PC-3 (cell line): ENCODE data around the gene TPD52L1. TPM values are rescaled to one million over a fixed set of nuclear protein-coding genes. Genes with fewer than 3 reads are reported as not detected.

Experiments
- ATAC-seq: fragments of 200-7000 bp; cut with Tn5 transposase; 2 replicates; pipeline ENCODE4 v1.9.1; 2020; ENCODE audit warnings: mild to moderate bottlenecking, moderate library complexity
- BruUV-seq: library from RNA; stranded (reverse); fragments of 400-500 nt; replicated peaks from 2 replicates; lab custom pipeline; 2021; lab: Mats Ljungman, UMichigan
- CTCF ChIA-PET: fragments of 300-600 bp; sonication (Branson Sonifier 250); formaldehyde crosslinking; loops from one replicate; lab custom pipeline; 2022; ENCODE audit warnings: antibody characterized with exemption; lab: Charles Lee
- POLR2A ChIA-PET: fragments of 300-600 bp; sonication (Branson Sonifier 250); formaldehyde crosslinking; loops from one replicate; lab custom pipeline; 2022; ENCODE audit warnings: antibody characterized with exemption; ENCODE audit not compliant: unreplicated experiment; lab: Charles Lee
- DNase-seq: peaks from one replicate; pipeline ENCODE4 v3.0.0-alpha.2; 2015
- H2AFZ ChIP-seq: fragments of 300-600 bp; sonication (generic); 2 replicates; pipeline ENCODE4 v1.6.0; 2016; ENCODE audit warnings: antibody characterized with exemption, low read length
- H3F3A ChIP-seq: fragments of 300-600 bp; sonication (generic); one replicate; pipeline ENCODE4 v1.6.0; 2017; ENCODE audit warnings: antibody characterized with exemption, low read length, control low read depth, mild to moderate bottlenecking; ENCODE audit not compliant: unreplicated experiment
- H3K27ac ChIP-seq: fragments of 300-600 bp; sonication (generic); 2 replicates; pipeline ENCODE4 v1.5.1; 2016; ENCODE audit warnings: mild to moderate bottlenecking, low read length
- H3K27me3 ChIP-seq: fragments of 300-600 bp; sonication (generic); 2 replicates; pipeline ENCODE4 v1.6.1; 2016; ENCODE audit warnings: low read length, mixed read lengths
- H3K36me3 ChIP-seq: fragments of 300-600 bp; sonication (generic); 2 replicates; pipeline ENCODE4 v1.6.1; 2016; ENCODE audit warnings: low read depth, mixed run types, low read length, mixed read lengths
- H3K4me1 ChIP-seq: fragments of 300-600 bp; sonication (generic); 2 replicates; pipeline ENCODE4 v1.5.1; 2016; ENCODE audit warnings: low read length; ENCODE audit not compliant: insufficient read depth
- H3K4me2 ChIP-seq: fragments of 300-600 bp; sonication (generic); 2 replicates; pipeline ENCODE4 v1.6.0; 2016; ENCODE audit warnings: low read length
- H3K4me3 ChIP-seq: fragments of 300-600 bp; sonication (generic); 2 replicates; pipeline ENCODE4 v1.5.1; 2016; ENCODE audit warnings: mild to moderate bottlenecking, low read length, mixed read lengths
- H3K79me2 ChIP-seq: fragments of 300-600 bp; sonication (generic); 2 replicates; pipeline ENCODE4 v1.6.1; 2017; ENCODE audit warnings: low read length, mixed read lengths
- H3K9ac ChIP-seq: fragments of 300-600 bp; sonication (generic); 2 replicates; pipeline ENCODE4 v1.6.0; 2016; ENCODE audit warnings: mild to moderate bottlenecking, low read length
- H3K9me2 ChIP-seq: fragments of 300-600 bp; sonication (generic); replicated peaks from 2 replicates; pipeline ENCODE4 v1.6.1; 2016; ENCODE audit warnings: mixed run types, low read length, mixed read lengths
- H3K9me3 ChIP-seq: fragments of 300-600 bp; sonication (generic); 2 replicates; pipeline ENCODE4 v1.6.1; 2016; ENCODE audit warnings: low read length, mixed read lengths
- H4K20me1 ChIP-seq: fragments of 300-600 bp; sonication (generic); 2 replicates; pipeline ENCODE4 v1.6.1; 2016; ENCODE audit warnings: low read length, mixed read lengths
- EZH2 ChIP-seq: fragments of 300-600 bp; sonication (generic); IDR thresholded peaks from one replicate; pipeline ENCODE4 v1.6.1; 2017; ENCODE audit warnings: antibody characterized with exemption, mild to moderate bottlenecking, low read length; ENCODE audit not compliant: unreplicated experiment
- EZH2phosphoT487 ChIP-seq: fragments of 300-600 bp; sonication (generic); IDR thresholded peaks from 2 replicates; pipeline ENCODE4 v1.6.1; 2018; ENCODE audit warnings: mild to moderate bottlenecking, antibody characterized with exemption, low read length, borderline replicate concordance
- intact Hi-C: fragments of 100-400 bp; cut with micrococcal nuclease; formaldehyde crosslinking; loops from 2 replicates; pipeline ENCODE4 v1.9.0; 2023
- total RNA-seq: library from RNA; depleted of rRNA; stranded (reverse); fragments of >200 nt; gene quantifications from 2 replicates; pipeline ENCODE4 v1.2.3, GENCODE V29; 2014
- TF ChIP-seq, protein P1 (sequence below): fragments of 300-600 bp; sonication (generic); conservative IDR thresholded peaks from 2 replicates; pipeline ENCODE4 v1.5.1; 2017; ENCODE audit warnings: antibody characterized with exemption, low read depth, mild to moderate bottlenecking, low read length

TPD52L1 gene
- total RNA-seq, 1 experiment from 2014 or later, result 39.4 TPM

DNA sequence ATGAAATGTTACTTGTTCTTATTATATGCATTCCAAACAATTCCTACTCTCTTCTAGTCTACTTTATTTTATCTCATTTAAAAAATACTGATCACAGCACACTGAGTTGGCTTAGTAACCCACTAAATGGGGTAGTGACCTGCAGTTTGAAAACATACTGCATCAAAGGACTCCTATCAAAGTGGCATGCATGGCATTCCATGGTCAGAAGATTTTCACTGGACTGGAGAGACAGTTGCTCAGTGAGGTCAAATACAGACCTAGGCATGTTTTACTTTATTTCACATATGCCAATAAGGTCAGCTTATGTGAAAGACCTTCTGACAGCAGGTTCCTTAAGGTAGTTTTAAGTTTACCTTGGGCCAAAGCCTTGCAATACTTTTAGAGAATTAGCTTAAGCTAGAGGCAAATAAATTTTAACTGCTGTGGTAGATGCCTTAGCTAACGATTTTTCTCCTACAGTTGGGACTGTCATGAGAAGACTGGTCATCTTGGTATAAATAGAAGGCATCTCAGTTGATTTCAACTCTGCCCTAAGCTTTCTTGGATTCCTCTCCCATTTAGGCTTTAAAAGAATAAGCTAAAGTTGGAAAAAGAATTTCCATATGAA, 35.1 kb downstream of the TPD52L1 start:
- intact Hi-C loops, result no loop called here
- H3K36me3 ChIP-seq, result no peaks in the 10 kb centered on the region
- no peak overlapping the region for H3K9ac ChIP-seq
- no peak overlapping the region for H3K4me3 ChIP-seq
- no peaks in the 10 kb centered on the region for H3K79me2 ChIP-seq
- no peaks in the 10 kb centered on the region for H3K27me3 ChIP-seq
- POLR2A ChIA-PET, result no interaction called here
- H3K4me2 ChIP-seq, result no peak overlapping the region
- no peaks in the 10 kb centered on the region for H4K20me1 ChIP-seq
- H2AFZ ChIP-seq, result no peak overlapping the region
- BruUV-seq, result no TSS peak
- CTCF ChIA-PET, result no interaction called here
- H3K9me3 ChIP-seq, result no peaks in the 10 kb centered on the region
- peaks cover 18% of the 10 kb centered on the region for H3K4me1 ChIP-seq
- no peak overlapping the region for H3K27ac ChIP-seq
- no peaks in the 10 kb centered on the region for H3F3A ChIP-seq
- H3K9me2 ChIP-seq, result no peaks in the 10 kb centered on the region
- DNase-seq (no peak), ATAC-seq (no peak)
- TF ChIP-seq EZH2, result no peak
- TF ChIP-seq EZH2phosphoT487, result no peak
- TF ChIP-seq, protein P1, sequence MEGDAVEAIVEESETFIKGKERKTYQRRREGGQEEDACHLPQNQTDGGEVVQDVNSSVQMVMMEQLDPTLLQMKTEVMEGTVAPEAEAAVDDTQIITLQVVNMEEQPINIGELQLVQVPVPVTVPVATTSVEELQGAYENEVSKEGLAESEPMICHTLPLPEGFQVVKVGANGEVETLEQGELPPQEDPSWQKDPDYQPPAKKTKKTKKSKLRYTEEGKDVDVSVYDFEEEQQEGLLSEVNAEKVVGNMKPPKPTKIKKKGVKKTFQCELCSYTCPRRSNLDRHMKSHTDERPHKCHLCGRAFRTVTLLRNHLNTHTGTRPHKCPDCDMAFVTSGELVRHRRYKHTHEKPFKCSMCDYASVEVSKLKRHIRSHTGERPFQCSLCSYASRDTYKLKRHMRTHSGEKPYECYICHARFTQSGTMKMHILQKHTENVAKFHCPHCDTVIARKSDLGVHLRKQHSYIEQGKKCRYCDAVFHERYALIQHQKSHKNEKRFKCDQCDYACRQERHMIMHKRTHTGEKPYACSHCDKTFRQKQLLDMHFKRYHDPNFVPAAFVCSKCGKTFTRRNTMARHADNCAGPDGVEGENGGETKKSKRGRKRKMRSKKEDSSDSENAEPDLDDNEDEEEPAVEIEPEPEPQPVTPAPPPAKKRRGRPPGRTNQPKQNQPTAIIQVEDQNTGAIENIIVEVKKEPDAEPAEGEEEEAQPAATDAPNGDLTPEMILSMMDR, result no peak

DNA sequence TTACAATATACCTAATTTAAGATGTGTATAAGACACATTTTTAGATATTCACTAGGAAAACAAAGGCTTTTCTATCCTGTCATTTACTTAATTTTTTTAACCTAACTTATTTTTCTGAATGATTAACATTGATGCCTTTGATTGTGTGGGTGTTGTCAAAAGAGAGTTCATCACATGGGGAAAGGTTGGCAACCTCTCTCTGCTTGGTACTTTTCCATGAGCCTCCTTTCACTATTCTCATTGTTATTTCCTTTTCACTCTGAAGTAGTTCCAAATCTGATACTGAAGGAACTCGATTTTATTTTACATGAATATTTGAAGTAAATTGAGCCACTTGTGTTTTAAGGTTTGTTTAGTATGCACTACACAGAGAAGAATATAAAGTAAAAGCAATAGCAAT, 35.9 kb downstream of the TPD52L1 start:
- intact Hi-C loops, result no loop called here
- H3K4me1 ChIP-seq, result peaks cover 19% of the 10 kb centered on the region
- H2AFZ ChIP-seq, result no peak overlapping the region
- H3K27me3 ChIP-seq, result no peaks in the 10 kb centered on the region
- ChIA-PET CTCF (no interaction called here), POLR2A (no interaction called here)
- H3K9ac ChIP-seq, result no peak overlapping the region
- H3K9me3 ChIP-seq, result no peaks in the 10 kb centered on the region
- H3K27ac ChIP-seq, result no peak overlapping the region
- ATAC-seq, result no peak
- no TSS peak for BruUV-seq
- H3K4me2 ChIP-seq, result no peak overlapping the region
- no peaks in the 10 kb centered on the region for H3K36me3 ChIP-seq
- no peaks in the 10 kb centered on the region for H4K20me1 ChIP-seq
- no peak overlapping the region for H3K4me3 ChIP-seq
- no peaks in the 10 kb centered on the region for H3K9me2 ChIP-seq
- TF ChIP-seq, protein P1, result no peak
- TF ChIP-seq EZH2phosphoT487 (no peak), EZH2 (no peak)
- H3F3A ChIP-seq, result no peaks in the 10 kb centered on the region
- H3K79me2 ChIP-seq, result no peaks in the 10 kb centered on the region
- DNase-seq, result no peak

DNA sequence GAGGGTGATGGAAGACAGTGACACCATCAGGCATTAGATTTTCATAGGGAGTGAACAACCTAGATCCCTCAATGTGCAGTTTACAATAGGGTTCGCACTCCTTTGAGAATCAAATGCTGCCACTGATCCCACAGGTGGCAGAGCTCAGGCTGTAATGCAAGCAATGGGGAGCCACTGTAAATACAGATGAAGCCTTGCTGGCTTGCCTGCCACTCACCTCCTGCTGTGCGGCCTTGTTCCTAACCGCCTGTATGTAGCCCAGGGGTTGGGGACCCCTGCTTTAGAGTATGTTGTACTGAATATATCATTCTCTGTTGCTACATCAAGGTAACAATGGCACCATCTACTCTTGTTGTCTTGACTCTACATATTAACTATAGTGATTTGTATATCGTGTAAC, 37.1 kb downstream of the TPD52L1 start:
- BruUV-seq, result no TSS peak
- no peaks in the 10 kb centered on the region for H4K20me1 ChIP-seq
- peaks cover 19% of the 10 kb centered on the region for H3K4me1 ChIP-seq
- ChIA-PET CTCF (no interaction called here), POLR2A (no interaction called here)
- no peak for TF ChIP-seq EZH2
- TF ChIP-seq, protein P1, result no peak
- no peak for TF ChIP-seq EZH2phosphoT487
- H3K9me3 ChIP-seq, result no peaks in the 10 kb centered on the region
- no peak overlapping the region for H2AFZ ChIP-seq
- intact Hi-C loops, result loop anchor here (5.0 kb wide), 1 partner anchor 38 kb away; the partner anchor contains the start of gene TPD52L1
- no peaks in the 10 kb centered on the region for H3K27me3 ChIP-seq
- no peaks in the 10 kb centered on the region for H3K36me3 ChIP-seq
- no peak overlapping the region for H3K27ac ChIP-seq
- DNase-seq, result no peak
- no peaks in the 10 kb centered on the region for H3F3A ChIP-seq
- H3K9ac ChIP-seq, result no peak overlapping the region
- no peaks in the 10 kb centered on the region for H3K9me2 ChIP-seq
- ATAC-seq, result no peak
- H3K79me2 ChIP-seq, result no peaks in the 10 kb centered on the region
- H3K4me3 ChIP-seq, result no peak overlapping the region
- no peak overlapping the region for H3K4me2 ChIP-seq
